Measurements from ENCODE around the gene GTSE1.
A peak's percentile ranks its signal among the peaks of the same experiment; 100 is the strongest.

GTSE1 gene

DNA sequence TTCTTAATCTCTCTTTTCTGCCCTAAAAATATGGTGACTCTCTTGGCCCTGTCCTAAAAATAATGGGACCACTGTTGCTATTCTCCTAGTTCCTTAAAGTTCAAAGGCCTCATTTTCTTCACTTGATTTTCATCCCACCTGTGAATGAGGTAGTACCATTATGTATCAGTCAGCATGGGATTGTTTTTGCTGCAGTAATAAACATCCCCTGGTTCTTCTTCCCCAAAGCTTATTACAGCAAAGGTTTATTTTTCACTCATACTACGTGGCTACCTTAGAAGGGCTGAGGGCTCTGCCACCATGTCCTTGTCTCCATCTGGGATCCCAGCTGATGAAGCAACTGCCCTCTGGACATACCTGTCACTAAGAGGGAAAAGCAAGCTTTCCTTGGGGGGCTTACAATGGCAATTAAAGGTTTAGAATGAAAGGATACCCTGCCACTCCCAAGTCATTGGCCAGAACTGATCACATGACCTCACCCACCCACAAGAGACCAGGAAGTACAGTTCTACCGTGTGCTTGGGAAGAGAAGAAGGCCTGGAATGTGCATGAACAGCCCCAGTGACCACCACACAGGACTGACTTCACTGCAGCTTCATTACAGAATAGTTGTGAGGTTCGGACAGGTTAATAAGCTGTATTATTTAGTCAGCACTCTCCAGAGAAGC lies 21.1 kb upstream of the GTSE1 start:
- no peak for DNase-seq (ENCODE audit: low read depth)
- TF ChIP-seq, protein P1, sequence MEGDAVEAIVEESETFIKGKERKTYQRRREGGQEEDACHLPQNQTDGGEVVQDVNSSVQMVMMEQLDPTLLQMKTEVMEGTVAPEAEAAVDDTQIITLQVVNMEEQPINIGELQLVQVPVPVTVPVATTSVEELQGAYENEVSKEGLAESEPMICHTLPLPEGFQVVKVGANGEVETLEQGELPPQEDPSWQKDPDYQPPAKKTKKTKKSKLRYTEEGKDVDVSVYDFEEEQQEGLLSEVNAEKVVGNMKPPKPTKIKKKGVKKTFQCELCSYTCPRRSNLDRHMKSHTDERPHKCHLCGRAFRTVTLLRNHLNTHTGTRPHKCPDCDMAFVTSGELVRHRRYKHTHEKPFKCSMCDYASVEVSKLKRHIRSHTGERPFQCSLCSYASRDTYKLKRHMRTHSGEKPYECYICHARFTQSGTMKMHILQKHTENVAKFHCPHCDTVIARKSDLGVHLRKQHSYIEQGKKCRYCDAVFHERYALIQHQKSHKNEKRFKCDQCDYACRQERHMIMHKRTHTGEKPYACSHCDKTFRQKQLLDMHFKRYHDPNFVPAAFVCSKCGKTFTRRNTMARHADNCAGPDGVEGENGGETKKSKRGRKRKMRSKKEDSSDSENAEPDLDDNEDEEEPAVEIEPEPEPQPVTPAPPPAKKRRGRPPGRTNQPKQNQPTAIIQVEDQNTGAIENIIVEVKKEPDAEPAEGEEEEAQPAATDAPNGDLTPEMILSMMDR (IDR thresholded peaks at IDR 0.05; ENCODE audit: insufficient read depth, low read depth, low read length, missing control alignments) = no peak
- no peak overlapping the region for H3K4me3 ChIP-seq (ENCODE audit: low read depth, low read length)

DNA sequence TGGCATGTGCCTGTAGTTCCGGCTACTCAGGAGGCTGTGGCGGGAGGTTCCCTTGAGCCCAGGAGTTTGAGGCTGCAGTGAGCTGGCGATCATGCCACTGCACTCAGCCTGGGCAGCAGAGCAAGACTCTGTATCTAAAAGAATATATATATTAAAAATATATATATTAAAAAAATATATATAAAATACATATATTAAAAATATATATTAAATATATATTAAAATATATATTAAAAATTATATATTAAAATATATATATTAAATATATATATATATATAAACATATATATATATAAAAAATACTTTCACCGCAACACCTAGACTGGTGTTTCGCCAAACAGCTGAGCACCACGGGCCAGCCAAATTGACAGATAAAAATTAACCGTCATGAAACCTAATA lies 20.1 kb upstream of the GTSE1 start:
- TF ChIP-seq, protein P1 (IDR thresholded peaks at IDR 0.05; ENCODE audit: insufficient read depth, low read depth, low read length, missing control alignments) = no peak
- DNase-seq (ENCODE audit: low read depth) = no peak
- H3K4me3 ChIP-seq (ENCODE audit: low read depth, low read length) = no peak overlapping the region

DNA sequence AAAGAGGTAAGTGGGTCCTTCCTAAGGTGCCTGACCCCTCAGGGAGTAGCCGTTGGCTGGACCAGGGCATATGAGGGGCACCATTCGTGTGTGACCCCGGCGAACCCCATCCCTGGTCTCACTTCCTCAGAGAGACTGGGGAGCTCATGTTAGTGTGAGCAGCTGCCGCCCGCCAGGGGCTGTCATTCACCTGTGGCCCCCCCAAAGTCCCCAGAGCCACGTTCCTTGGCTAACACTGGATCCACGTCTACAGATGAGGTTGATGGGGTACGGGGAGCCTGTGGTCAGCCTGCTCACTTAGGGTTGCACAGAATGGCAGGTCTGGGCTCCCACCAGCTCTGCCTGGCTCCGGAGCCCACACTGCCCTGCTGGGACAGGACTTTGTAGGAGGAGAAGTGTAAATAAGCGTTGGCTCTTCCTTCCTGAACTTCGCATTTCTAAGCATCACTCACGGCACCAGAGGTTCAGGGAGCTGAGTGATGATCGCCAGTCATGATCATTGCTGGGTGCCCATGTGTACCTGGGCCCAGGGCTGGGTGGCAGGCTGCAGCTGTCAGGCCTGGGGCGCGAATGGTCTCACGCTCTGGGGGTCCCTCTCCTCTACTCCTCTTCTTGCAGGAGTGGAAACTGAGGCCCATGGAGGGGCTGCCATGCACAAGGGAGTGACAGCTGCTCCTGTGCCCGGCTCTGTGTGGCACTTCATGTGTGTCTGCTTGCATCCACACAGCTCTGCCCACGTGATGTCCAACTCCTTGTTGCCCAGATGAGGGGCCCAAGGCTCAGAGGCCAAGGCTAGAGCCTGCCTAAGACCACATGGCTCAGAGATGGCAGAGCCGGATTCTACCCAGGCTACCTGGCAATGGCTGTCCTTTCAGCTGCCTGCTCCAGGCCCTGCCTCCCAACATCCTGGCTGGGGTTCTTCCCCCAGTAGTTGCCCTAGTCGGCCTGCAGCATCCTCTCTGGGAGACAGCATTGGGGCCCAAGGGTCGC lies 17.7 kb upstream of the GTSE1 start:
- no peak for DNase-seq (ENCODE audit: low read depth)
- TF ChIP-seq, protein P1 (IDR thresholded peaks at IDR 0.05; ENCODE audit: insufficient read depth, low read depth, low read length, missing control alignments) = no peak
- no peak overlapping the region for H3K4me3 ChIP-seq (ENCODE audit: low read depth, low read length)

DNA sequence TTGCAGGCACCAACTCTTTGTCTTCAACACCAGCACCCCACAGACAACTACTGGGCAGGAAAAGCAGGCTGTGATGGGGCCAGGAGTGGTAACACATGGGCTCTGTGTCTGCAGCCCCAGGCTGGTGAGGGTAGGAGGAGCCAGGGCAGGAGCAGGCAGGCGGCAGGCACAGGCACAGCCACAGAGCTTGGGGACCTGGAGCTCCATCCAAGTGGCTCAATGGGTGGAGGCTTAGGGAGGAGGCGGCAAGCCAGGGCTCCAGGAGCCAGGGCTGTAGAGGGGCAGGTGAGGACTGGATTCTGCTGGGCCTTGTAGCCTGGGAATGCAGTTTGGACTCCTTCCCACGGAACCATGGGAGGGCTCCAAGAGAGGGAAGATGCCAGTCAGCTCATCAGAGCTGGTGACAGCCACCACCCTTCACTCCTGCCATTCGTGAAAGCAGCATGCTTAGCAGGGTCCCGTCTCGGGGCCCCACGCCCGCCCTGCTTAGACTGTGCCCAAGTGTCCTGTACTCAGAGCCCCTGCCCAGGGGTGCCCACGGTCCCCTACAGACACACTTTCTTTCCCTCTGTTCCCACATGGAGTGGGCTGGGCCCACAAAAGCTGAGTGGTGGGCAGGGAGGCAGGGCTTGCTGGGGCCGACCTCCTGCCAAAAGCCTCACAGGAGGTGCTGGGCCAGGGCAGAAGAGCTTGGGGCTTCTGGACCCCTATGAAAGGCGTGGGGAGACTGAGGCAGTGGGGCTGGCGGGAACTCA lies 16.4 kb upstream of the GTSE1 start:
- H3K4me3 ChIP-seq (ENCODE audit: low read depth, low read length) = no peak overlapping the region
- TF ChIP-seq, protein P1 (IDR thresholded peaks at IDR 0.05; ENCODE audit: insufficient read depth, low read depth, low read length, missing control alignments) = no peak

DNA sequence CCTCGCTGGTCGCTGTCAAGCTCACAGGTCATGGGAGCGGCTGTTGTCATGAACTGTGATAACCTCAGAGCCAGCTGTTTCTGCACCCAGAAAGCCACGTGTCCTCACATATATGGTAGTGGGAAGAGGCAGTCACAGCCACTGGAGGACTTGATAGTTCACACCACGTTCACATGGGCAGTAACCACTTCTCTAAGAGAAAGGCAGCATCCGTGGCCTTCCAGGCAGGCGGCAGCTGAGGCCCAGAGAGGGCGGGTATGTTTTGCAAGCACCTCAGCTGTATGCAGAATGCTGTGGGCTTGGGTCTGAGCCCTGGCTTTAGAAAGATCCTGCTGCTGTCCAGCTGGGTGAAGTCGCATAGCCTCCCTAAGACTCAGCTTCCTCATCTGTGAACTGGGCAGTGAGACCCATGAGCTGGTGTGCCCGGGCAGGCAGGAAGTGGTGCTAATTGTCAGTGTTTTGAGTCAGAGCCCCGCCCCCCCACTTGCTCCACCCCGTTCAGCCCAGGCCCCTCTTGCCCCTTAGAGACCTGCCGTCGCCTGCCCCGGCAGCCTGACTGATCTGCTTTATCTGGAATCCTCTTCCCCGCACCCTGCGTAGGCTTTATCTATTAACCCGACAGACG lies 15.6 kb upstream of the GTSE1 start:
- peak; percentile 31 for DNase-seq (ENCODE audit: low read depth)
- no peak overlapping the region for H3K4me3 ChIP-seq (ENCODE audit: low read depth, low read length)
- TF ChIP-seq, protein P1 (IDR thresholded peaks at IDR 0.05; ENCODE audit: insufficient read depth, low read depth, low read length, missing control alignments) = no peak

More for the DNA sequence above, 16.4 kb upstream of the GTSE1 start:
- DNase-seq (ENCODE audit: low read depth) = no peak
